HS-27A (cell line): Measurements from ENCODE around the gene TCF4.

Source experiments
- DNase-seq: peaks from one replicate; pipeline ENCODE4 v3.0.0-alpha.2; 2012; ENCODE audit warnings: low read depth, missing footprints

Gene TCF4

GRCh38 chr18:55321265-55322177 is 266.5 kb downstream of the TCF4 start:
- DNase-seq, result peak; percentile 70

- no peak for DNase-seq
These were observed 267.3 kb downstream of the TCF4 start for GRCh38 chr18:55320424-55321264.

GRCh38 chr18:55319459-55320193 is 268.4 kb downstream of the TCF4 start:
- DNase-seq, result no peak

GRCh38 chr18:55318951-55319441 is 269.0 kb downstream of the TCF4 start:
- no peak for DNase-seq

GRCh38 chr18:55317864-55318263 is 270.1 kb downstream of the TCF4 start:
- DNase-seq, result no peak

GRCh38 chr18:55317324-55317723 is 270.7 kb downstream of the TCF4 start:
- DNase-seq, result no peak

GRCh38 chr18:55316486-55317184 is 271.4 kb downstream of the TCF4 start:
- no peak for DNase-seq

GRCh38 chr18:55314615-55315237 is 273.3 kb downstream of the TCF4 start:
- no peak for DNase-seq

GRCh38 chr18:55314031-55314430 is 274.0 kb downstream of the TCF4 start:
- no peak for DNase-seq

GRCh38 chr18:55310863-55311262 is 277.1 kb downstream of the TCF4 start:
- no peak for DNase-seq

GRCh38 chr18:55310044-55310676 is 277.8 kb downstream of the TCF4 start:
- no peak for DNase-seq

- DNase-seq, result no peak
These were observed 278.7 kb downstream of the TCF4 start for GRCh38 chr18:55309249-55309648.

- no peak for DNase-seq
These were observed 280.5 kb downstream of the TCF4 start for GRCh38 chr18:55307505-55307904.

- DNase-seq, result no peak
These were observed 281.5 kb downstream of the TCF4 start for GRCh38 chr18:55306359-55307024.

- DNase-seq, result no peak
These were observed 285.7 kb downstream of the TCF4 start for GRCh38 chr18:55302167-55302833.

GRCh38 chr18:55301824-55302166 is 286.2 kb downstream of the TCF4 start:
- no peak for DNase-seq

GRCh38 chr18:55300936-55301531 is 287.0 kb downstream of the TCF4 start:
- no peak for DNase-seq

- no peak for DNase-seq
These were observed 287.5 kb downstream of the TCF4 start for GRCh38 chr18:55300421-55300935.

GRCh38 chr18:55296778-55297177 is 291.2 kb downstream of the TCF4 start:
- DNase-seq, result no peak
